ENCODE data around the gene PLEKHG3.

GRCh38 chr14:64727551-64728071, 23.4 kb downstream of the PLEKHG3 start:
- TF ChIP-seq EZH2 (IDR thresholded peaks at IDR 0.05) (no peak), POLR2AphosphoS5 (IDR thresholded peaks at IDR 0.05; ENCODE audit: borderline replicate concordance, low read depth, low read length) (no peak)

Data from SK-N-MC (cell line).